ENCODE data around the gene C16orf95. TPM values are rescaled to one million over a fixed set of nuclear protein-coding genes. Genes with fewer than 3 reads are reported as not detected.

The C16orf95 gene
- total RNA-seq, 4 donors from 2014 or later = 0.38 to 0.95 (median 0.85) TPM

GRCh38 chr16:87298857-87299465 is 18.2 kb downstream of the C16orf95 start:
- Histone ChIP-seq H3K27ac (no peak overlapping the region), H3K4me1 (no peaks in the 10 kb centered on the region), H3K27me3 (no peaks in the 10 kb centered on the region), H3K9me3 (no peaks in the 10 kb centered on the region), H3K36me3 (no peaks in the 10 kb centered on the region), H3K4me3 (no peak overlapping the region)
- TF ChIP-seq POLR2A (IDR thresholded peaks at IDR 0.05) = no peak
- no peak for TF ChIP-seq CTCF (IDR thresholded peaks at IDR 0.05)
- no peak for DNase-seq
- intact Hi-C loops (cut with DNase I) = no loop called here
- WGBS, 2 donors = 77 to 82% methylated on average over 5 to 12 of the region's 13 CpGs

- Histone ChIP-seq H3K36me3 (no peaks in the 10 kb centered on the region), H3K4me1 (no peaks in the 10 kb centered on the region), H3K27me3 (no peaks in the 10 kb centered on the region), H3K27ac (no peak overlapping the region), H3K4me3 (no peak overlapping the region), H3K9me3 (no peaks in the 10 kb centered on the region)
- TF ChIP-seq CTCF (IDR thresholded peaks at IDR 0.05) (peak in 2 of 6 experiments; percentile 38 to 40), POLR2A (IDR thresholded peaks at IDR 0.05) (no peak)
- intact Hi-C loops (cut with DNase I) = no loop called here
- no peak for DNase-seq
- WGBS, 2 donors = 55 to 65% methylated on average over 8 to 14 of the region's 15 CpGs
Measured at GRCh38 chr16:87297918-87298631, 19.1 kb downstream of the C16orf95 start.

GRCh38 chr16:87297407-87297806 is 19.8 kb downstream of the C16orf95 start:
- intact Hi-C loops (cut with DNase I) = no loop called here
- DNase-seq = no peak
- no peak overlapping the region for H3K4me3 ChIP-seq
- WGBS, 2 donors = 80 to 100% methylated on average over 1 of the region's 5 CpGs
- H3K27me3 ChIP-seq = no peaks in the 10 kb centered on the region
- H3K27ac ChIP-seq = no peak overlapping the region
- H3K9me3 ChIP-seq = peaks cover 0 to under 1% (median 0%) of the 10 kb centered on the region in 3 donors
- TF ChIP-seq CTCF (IDR thresholded peaks at IDR 0.05) (no peak), POLR2A (IDR thresholded peaks at IDR 0.05) (no peak)
- H3K36me3 ChIP-seq = no peaks in the 10 kb centered on the region
- no peaks in the 10 kb centered on the region for H3K4me1 ChIP-seq

- no peak overlapping the region for H3K4me3 ChIP-seq
- no peak overlapping the region for H3K27ac ChIP-seq
- peaks cover 0 to 4% (median 0%) of the 10 kb centered on the region in 3 donors for H3K9me3 ChIP-seq
- no peak for DNase-seq
- TF ChIP-seq CTCF (IDR thresholded peaks at IDR 0.05) (no peak), POLR2A (IDR thresholded peaks at IDR 0.05) (no peak)
- intact Hi-C loops (cut with DNase I) = no loop called here
- 81 to 91% methylated on average over 12 to 18 of the region's 20 CpGs for WGBS, 2 donors
- no peaks in the 10 kb centered on the region for H3K36me3 ChIP-seq
- H3K27me3 ChIP-seq = no peaks in the 10 kb centered on the region
- H3K4me1 ChIP-seq = no peaks in the 10 kb centered on the region
Measured at GRCh38 chr16:87295661-87296531, 21.3 kb downstream of the C16orf95 start.

GRCh38 chr16:87295259-87295658 is 21.9 kb downstream of the C16orf95 start:
- Histone ChIP-seq H3K4me1 (no peaks in the 10 kb centered on the region), H3K36me3 (no peaks in the 10 kb centered on the region), H3K9me3 (peaks cover 0 to 4% (median 0%) of the 10 kb centered on the region in 3 donors), H3K27ac (no peak overlapping the region), H3K4me3 (no peak overlapping the region), H3K27me3 (no peaks in the 10 kb centered on the region)
- DNase-seq = no peak
- intact Hi-C loops (cut with DNase I) = no loop called here
- WGBS, 2 donors = 62 to 69% methylated on average over 4 of the region's 4 CpGs
- TF ChIP-seq CTCF (IDR thresholded peaks at IDR 0.05) (no peak), POLR2A (IDR thresholded peaks at IDR 0.05) (no peak)
